COLO668 (cell line): ENCODE measurements around the gene SORD.
A peak's percentile ranks its signal among the peaks of the same experiment; 100 is the strongest.
"Not testable (repeated sequence)": the region's sequence is repeated elsewhere in the genome, so short reads cannot be mapped to it uniquely, and the experiment has no call there.

Experiments used
- DNase-seq: peaks from one replicate; lab custom pipeline; 2025; ENCODE audit not compliant: unreplicated experiment; lab: John Stamatoyannopoulos, UW

SORD gene

GRCh38 chr15:45093622-45094357 is 70.8 kb downstream of the SORD start:
- no peak for DNase-seq

GRCh38 chr15:45094358-45094730 is 71.3 kb downstream of the SORD start:
- DNase-seq = no peak

- no peak for DNase-seq
Measured at GRCh38 chr15:45095661-45096060, 72.7 kb downstream of the SORD start.

GRCh38 chr15:45097466-45097865 is 74.5 kb downstream of the SORD start:
- DNase-seq = no peak

- DNase-seq = no peak
Measured at GRCh38 chr15:45099549-45100165, 76.7 kb downstream of the SORD start.

- DNase-seq = no peak
Measured at GRCh38 chr15:45100884-45101625, 78.1 kb downstream of the SORD start.

- no peak for DNase-seq
Measured at GRCh38 chr15:45101749-45102148, 78.8 kb downstream of the SORD start.

GRCh38 chr15:45102226-45102625 is 79.2 kb downstream of the SORD start:
- no peak for DNase-seq

GRCh38 chr15:45104170-45104569 is 81.2 kb downstream of the SORD start:
- not testable (repeated sequence) for DNase-seq

- DNase-seq = no peak
Measured at GRCh38 chr15:45105586-45105985, 82.6 kb downstream of the SORD start.

GRCh38 chr15:45106002-45106790 is 83.2 kb downstream of the SORD start:
- no peak for DNase-seq

- no peak for DNase-seq
Measured at GRCh38 chr15:45107941-45108630, 85.1 kb downstream of the SORD start.

- DNase-seq = no peak
Measured at GRCh38 chr15:45110256-45110820, 87.3 kb downstream of the SORD start.

GRCh38 chr15:45111390-45112142 is 88.6 kb downstream of the SORD start:
- DNase-seq = no peak

- DNase-seq = no peak
Measured at GRCh38 chr15:45112143-45112590, 89.2 kb downstream of the SORD start.

GRCh38 chr15:45112591-45113379 is 89.8 kb downstream of the SORD start:
- no peak for DNase-seq

- no peak for DNase-seq
Measured at GRCh38 chr15:45113380-45113990, 90.5 kb downstream of the SORD start.

- peak; percentile 11 for DNase-seq
Measured at GRCh38 chr15:45114076-45114750, 91.2 kb downstream of the SORD start, which contains the start of the genes DUOX2 and DUOXA2. Gene DUOX2, minus strand, starts transcription at chr15:45114172. Its CDS starts 761 bp downstream, at chr15:45113411. Gene DUOXA2, plus strand, starts transcription at chr15:45114326. Its CDS starts 280 bp downstream, at chr15:45114606.
